HG03045 (cell line): Measurements from ENCODE around the gene CCDC3.
"Not testable (repeated sequence)": the region's sequence is repeated elsewhere in the genome, so short reads cannot be mapped to it uniquely, and the experiment has no call there.

Experiments
- ATAC-seq: cut with Tn5 transposase; IDR thresholded peaks from one replicate; pipeline ENCODE4 v1.9.1; 2021; ENCODE audit warnings: mild to moderate bottlenecking, moderate library complexity; ENCODE audit not compliant: unreplicated experiment

Gene CCDC3

DNA sequence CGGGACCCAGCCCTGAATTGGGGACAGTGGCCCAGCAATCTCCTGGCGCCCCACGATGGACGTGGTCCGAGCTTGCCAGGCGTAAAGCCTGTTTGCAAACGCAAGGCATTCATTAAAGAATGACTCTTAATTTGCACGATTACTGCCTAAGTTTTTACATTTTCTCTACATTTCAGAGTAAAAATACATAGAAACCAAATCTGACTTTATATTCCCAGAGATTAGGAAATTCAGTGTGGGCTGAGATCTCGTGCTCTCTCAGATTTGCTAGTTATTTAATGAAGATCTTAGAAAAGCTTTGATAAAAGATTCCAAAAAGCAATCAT is 337 bp upstream of the CCDC3 start:
- no peak for ATAC-seq

- ATAC-seq = no peak
These were observed 1.1 kb downstream of the CCDC3 start for GRCh38 chr10:13000431-13000830.

- no peak for ATAC-seq
These were observed 1.7 kb downstream of the CCDC3 start for GRCh38 chr10:12999849-13000248.

GRCh38 chr10:12995425-12995861 is 6.1 kb downstream of the CCDC3 start:
- no peak for ATAC-seq

DNA sequence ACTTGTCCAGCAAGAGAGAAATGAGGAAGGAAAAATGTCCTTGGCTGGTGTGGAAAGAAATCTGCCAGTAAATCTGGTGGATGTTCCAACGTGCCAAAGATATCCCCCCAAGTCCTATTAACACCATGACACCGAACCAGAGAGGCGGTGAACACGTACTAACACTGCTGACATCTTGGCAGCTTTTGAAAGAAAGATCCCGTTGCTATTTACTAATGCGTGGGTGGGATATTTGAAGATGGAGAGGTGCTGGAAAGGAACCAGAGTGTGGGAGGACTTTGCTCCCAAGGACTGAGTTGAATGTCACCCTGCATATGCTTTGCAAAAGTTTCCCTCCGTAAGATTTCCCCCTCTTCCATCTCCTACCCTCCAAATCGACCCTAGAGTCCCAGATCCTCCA is 7.9 kb downstream of the CCDC3 start:
- no peak for ATAC-seq

- ATAC-seq = no peak
These were observed 16.2 kb downstream of the CCDC3 start for GRCh38 chr10:12985347-12985746.

DNA sequence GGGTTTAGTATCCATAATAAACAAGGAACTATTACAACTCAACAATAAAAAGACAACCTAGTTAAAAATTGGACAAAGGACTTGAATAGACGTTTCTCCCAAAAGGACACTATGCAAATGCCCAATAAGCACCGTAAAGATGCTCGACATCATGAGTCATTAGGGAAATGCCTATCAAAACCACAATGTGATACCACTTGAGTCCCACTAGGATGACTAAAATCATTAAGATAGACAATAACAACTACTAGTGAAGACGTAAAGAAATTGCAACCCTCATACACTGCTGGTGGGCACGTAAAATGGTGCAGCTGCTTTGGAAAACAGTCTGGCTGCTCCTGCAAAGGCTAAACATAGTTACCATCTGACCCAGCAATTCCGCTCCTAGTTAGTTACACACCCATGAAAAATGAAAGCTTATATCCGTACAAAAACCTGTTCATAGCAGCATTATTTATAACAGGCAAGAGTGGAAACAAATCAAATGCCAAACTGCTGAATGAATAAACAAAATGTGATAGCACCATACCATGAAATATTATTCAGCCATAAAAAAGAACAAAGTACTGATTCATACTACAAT is 17.3 kb downstream of the CCDC3 start:
- ATAC-seq = no peak

DNA sequence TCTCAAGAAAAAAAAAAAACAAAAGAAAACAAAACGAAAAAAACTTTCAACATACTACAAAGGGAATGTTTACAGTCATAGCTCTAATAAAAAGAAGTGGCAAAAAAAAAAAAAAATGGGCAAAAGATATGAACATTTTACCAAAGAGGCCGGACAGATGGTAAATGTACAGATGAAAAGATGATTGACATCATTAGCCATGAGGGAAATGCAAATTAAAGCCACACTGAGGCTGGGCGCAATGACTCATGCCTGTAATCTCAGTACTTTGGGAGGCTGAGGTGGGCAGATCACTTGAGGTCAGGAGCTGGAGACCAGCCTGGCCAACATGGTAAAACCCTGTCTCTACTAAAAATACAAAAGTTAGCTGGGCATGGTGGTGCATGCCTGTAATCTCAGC is 17.9 kb downstream of the CCDC3 start:
- ATAC-seq = not testable (repeated sequence)

GRCh38 chr10:12981570-12981969 is 19.9 kb downstream of the CCDC3 start:
- no peak for ATAC-seq

- ATAC-seq = no peak
These were observed 20.7 kb downstream of the CCDC3 start for GRCh38 chr10:12980713-12981306.

DNA sequence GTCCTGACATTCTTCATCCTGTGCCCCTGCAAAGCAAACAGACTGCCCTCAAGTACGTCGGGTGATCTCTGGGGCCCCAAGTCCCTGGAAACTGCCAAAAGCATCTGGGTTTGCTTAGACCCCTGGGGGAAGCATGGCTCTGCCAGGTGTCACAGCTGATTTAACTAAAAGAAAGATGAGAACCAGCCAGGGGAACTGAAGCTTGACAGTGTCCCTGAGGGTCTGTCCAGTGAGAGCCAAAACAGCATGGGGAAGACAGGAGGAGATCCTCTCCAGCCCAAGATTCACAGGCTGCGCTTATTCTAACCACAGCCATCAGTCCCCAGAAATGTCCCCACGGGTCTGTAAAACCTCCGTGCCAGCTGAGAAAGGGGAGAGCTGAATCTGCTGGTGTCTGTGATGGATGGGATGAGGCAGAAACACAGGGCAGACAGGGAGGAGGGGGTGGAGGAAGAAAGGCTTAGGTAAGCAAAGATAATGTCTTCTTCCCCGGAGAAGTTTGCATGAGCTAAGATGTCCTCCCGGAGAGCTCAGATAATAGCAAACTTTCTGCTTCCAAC is 21.3 kb downstream of the CCDC3 start:
- ATAC-seq = no peak

- ATAC-seq = no peak
These were observed 22.6 kb downstream of the CCDC3 start for GRCh38 chr10:12978891-12979290.

- no peak for ATAC-seq
These were observed 25.6 kb downstream of the CCDC3 start for GRCh38 chr10:12975906-12976305.

DNA sequence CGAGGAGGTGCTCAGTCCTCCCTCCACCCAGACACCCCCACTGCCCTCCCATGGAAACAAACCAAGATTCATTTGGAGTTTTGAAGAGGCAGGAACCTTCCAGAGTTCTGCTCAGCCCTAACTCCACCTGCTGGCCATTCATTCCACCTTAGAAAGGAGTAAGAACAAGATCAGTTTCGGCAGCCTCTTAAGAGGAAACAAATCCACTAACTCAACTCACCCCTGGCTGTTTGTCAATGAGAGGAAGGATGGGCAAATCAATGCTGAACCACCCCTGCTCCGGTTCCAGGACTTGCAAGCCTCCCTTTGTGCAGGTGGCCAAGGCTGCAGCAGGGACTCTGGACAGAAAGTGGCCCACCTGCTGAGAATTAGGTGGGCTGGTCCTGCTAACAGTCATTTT is 26.2 kb downstream of the CCDC3 start:
- no peak for ATAC-seq

- ATAC-seq = no peak
These were observed 26.9 kb downstream of the CCDC3 start for GRCh38 chr10:12974491-12975199.

- no peak for ATAC-seq
These were observed 27.4 kb downstream of the CCDC3 start for GRCh38 chr10:12974078-12974477.

DNA sequence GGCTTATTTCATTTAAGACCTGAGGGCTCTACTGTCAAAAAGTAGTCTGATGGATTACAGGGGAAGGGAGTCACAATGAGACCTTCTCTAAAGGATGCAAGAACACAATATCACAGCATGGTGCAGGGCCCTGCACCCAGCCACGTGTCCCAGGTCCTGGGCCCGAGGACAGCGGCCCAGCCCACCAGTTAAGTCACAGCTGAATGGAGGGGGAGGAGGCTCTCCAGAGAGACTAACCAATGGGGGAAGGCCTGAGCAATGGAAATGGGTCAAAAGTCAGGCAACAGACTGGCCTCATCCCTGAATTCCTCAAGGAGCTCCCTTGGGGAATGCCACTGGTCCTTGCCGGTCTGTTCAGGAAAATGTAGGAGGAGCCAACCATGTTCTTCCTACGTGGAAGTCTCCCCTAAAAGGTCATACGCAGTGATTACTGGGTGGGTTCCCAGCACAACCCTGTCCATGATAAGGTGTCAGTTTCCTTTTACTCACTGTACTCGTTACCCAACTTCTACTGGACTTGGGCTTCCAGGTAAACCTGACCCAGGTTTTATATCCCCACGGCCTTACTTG is 28.3 kb downstream of the CCDC3 start:
- no peak for ATAC-seq

DNA sequence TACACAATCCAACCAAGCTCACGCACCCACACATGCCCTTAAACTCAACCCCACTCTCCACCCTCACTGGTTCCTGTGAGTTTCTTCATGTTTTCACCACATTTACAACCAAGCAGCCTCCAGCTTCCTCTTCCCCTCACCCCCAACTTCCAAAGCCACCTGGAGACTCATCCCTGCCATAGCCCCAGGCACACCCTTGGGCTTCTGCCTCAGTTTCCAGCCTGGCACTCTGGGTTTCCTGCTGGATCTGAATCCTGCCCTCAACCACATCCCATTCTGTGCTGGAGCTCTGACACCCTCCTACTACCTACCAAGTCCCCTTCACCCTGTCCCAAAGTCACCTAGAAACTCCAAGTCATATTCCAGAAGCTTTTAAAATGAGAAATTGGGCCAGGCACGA is 29.4 kb downstream of the CCDC3 start:
- ATAC-seq = no peak

DNA sequence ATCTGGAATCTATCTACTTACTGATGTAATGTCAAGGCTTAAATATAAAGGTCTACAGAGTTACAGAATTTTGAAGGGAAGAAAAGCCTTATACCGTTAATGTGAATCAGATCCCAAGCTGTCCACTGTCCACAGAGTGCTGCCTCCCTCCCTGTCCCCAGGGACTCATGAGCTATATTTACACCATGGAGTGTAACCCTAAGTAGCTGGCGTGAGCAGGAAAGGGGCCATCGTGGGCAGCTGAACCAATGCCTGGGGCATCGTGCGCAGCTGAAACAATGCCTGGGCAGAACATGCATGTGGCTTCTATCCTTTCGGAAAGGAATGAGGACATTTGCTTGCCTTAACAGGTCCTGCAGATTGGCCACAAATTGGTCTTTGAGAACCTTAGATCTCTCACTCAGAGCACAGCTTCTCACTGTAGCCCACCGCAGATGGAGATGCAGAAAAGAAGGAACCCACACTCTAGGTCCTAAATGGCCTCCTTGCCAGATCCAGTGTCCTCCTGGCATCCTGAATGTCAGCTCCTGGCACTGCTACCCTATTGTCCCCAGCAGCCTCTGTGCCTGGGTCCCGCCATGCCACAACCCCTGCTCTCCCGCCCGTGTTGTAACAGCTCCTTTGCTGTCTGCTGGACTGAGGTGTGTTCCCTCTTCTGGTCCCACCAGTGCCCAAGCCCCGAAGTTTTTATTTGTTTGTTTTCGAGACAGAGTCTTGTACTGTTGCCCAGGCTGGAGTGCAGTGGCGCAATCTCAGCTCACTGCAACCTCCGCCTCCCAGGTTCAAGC is 30.3 kb downstream of the CCDC3 start:
- no peak for ATAC-seq

DNA sequence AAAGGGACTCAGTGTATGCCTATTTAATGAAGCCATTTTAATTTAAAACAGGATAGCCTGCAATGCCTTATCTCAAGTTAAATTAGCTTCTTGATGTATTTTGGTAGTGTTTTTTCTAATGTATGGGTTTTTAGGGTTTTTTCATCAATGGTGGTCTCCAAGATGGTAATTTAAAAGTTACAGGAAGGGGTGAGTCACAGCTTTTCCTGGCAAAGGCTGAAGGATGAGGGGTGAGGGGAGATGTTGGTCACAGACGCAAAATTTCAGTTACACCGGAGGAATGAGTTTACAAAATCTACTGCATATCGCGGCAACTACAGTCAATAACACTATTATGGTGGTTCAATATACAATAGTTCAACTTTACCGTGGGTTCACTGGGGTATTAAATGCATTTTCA is 31.6 kb downstream of the CCDC3 start:
- ATAC-seq = no peak

DNA sequence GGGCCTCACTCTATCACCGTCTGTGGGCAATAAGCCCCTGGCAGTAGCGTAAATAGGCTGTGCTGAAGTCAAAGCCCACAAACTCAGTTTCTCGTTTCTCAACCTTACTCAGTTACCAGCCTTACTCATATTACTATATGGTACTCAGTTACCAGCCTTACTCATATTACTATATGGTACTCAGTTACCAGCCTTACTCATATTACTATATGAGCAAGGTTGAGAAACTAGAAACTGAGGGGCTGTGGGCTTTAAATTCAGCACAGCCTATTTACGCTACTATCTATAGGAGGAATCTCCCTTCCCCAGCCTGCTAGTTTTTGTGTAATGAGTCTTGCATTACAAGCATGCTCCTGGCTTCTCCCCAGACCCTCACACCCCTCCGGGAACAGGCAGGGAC is 35.4 kb downstream of the CCDC3 start:
- ATAC-seq = no peak
